ENCODE data around the gene BAZ1B. TPM values are rescaled to one million over a fixed set of nuclear protein-coding genes. Genes with fewer than 3 reads are reported as not detected.

The BAZ1B gene
- total RNA-seq, 1 experiment from 2014 or later = 44.6 TPM

- Histone ChIP-seq H3K27me3 (no peaks in the 10 kb centered on the region), H3K9me3 (no peaks in the 10 kb centered on the region), H3K36me3 (no peaks in the 10 kb centered on the region), H3K4me3 (no peak overlapping the region)
- DNase-seq = no peak
Measured at GRCh38 chr7:73395538-73396503, 126.3 kb downstream of the BAZ1B start.

GRCh38 chr7:73394422-73394821 lies 127.7 kb downstream of the BAZ1B start:
- no peaks in the 10 kb centered on the region for H3K27me3 ChIP-seq
- no peak for DNase-seq
- H3K9me3 ChIP-seq = no peaks in the 10 kb centered on the region
- H3K36me3 ChIP-seq = no peaks in the 10 kb centered on the region
- H3K4me3 ChIP-seq = no peak overlapping the region

DNA sequence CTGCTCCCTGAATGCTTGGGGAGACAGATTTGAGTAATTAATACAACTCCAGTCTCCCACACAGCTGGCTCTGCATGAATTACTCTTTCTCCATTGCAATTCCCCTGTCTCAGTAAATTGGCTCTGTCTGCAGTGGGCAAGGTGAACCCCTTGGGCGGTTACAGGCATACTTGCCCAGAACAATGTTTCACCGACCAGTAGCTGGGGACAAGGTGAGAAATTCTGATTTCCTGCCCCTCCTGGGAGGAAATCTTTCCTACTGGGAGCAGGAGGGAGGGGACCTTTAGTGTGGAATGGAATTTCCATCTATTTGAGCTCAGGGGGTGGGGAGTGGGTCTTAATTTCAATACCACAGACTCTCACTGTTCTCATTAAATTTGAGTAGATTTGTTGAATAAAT lies 130.7 kb downstream of the BAZ1B start:
- no peak overlapping the region for H3K4me3 ChIP-seq
- no peak for DNase-seq
- no peaks in the 10 kb centered on the region for H3K36me3 ChIP-seq
- H3K27me3 ChIP-seq = no peaks in the 10 kb centered on the region
- 0 out of 2 replicates have a peak, but pooled peaks cover 2% of the 10 kb centered on the region for H3K9me3 ChIP-seq

Other genes with a start within 250 kb of the BAZ1B start
- gene NSUN5, start 213.5 kb downstream of the BAZ1B start, total RNA-seq (2014; rRNA removed; shearing (Covaris generic); ENCODE audit: low replicate concordance) = 29.4 and 44.7 TPM in 2 replicates
- not detected in 2 replicates for gene TRIM50, start 194.2 kb downstream of the BAZ1B start, total RNA-seq (2014; rRNA removed; shearing (Covaris generic); ENCODE audit: low replicate concordance)
- not detected in 2 replicates for gene FKBP6, start 194.1 kb downstream of the BAZ1B start, total RNA-seq (2014; rRNA removed; shearing (Covaris generic); ENCODE audit: low replicate concordance)
- 0.32 and 0.79 TPM in 2 replicates for gene FZD9, start 88.5 kb downstream of the BAZ1B start, total RNA-seq (2014; rRNA removed; shearing (Covaris generic); ENCODE audit: low replicate concordance)
- 31.6 and 33.3 TPM in 2 replicates for gene BCL7B, start 35.4 kb upstream of the BAZ1B start, total RNA-seq (2014; rRNA removed; shearing (Covaris generic); ENCODE audit: low replicate concordance)
- gene TBL2, start 56.3 kb upstream of the BAZ1B start, total RNA-seq (2014; rRNA removed; shearing (Covaris generic); ENCODE audit: low replicate concordance) = 68.6 and 79.0 TPM in 2 replicates
- not detected in 2 replicates for gene MLXIPL, start 102.2 kb upstream of the BAZ1B start, total RNA-seq (2014; rRNA removed; shearing (Covaris generic); ENCODE audit: low replicate concordance)
- gene VPS37D, start 145.5 kb upstream of the BAZ1B start, total RNA-seq (2014; rRNA removed; shearing (Covaris generic); ENCODE audit: low replicate concordance) = 1.4 and 2.6 TPM in 2 replicates
- 5.6 and 6.8 TPM in 2 replicates for gene DNAJC30, start 161.2 kb upstream of the BAZ1B start, total RNA-seq (2014; rRNA removed; shearing (Covaris generic); ENCODE audit: low replicate concordance)
- gene BUD23, start 161.3 kb upstream of the BAZ1B start, total RNA-seq (2014; rRNA removed; shearing (Covaris generic); ENCODE audit: low replicate concordance) = 88.8 and 104 TPM in 2 replicates
- 3.8 and 7.8 TPM in 2 replicates for gene STX1A, start 197.4 kb upstream of the BAZ1B start, total RNA-seq (2014; rRNA removed; shearing (Covaris generic); ENCODE audit: low replicate concordance)
- gene ABHD11, start 216.5 kb upstream of the BAZ1B start, total RNA-seq (2014; rRNA removed; shearing (Covaris generic); ENCODE audit: low replicate concordance) = 5.0 and 16.7 TPM in 2 replicates
- not detected in 2 replicates for gene CLDN3, start 248.0 kb upstream of the BAZ1B start, total RNA-seq (2014; rRNA removed; shearing (Covaris generic); ENCODE audit: low replicate concordance)

All from MG63 (cell line).